Measurements from ENCODE around the gene RNF141. TPM values are rescaled to one million over a fixed set of nuclear protein-coding genes. Genes with fewer than 3 reads are reported as not detected.
A peak's percentile ranks its signal among the peaks of the same experiment; 100 is the strongest.

The RNF141 gene
- total and polyA plus RNA-seq, 12 donors: 6.7 to 43.0 (median 34.2) TPM

DNA sequence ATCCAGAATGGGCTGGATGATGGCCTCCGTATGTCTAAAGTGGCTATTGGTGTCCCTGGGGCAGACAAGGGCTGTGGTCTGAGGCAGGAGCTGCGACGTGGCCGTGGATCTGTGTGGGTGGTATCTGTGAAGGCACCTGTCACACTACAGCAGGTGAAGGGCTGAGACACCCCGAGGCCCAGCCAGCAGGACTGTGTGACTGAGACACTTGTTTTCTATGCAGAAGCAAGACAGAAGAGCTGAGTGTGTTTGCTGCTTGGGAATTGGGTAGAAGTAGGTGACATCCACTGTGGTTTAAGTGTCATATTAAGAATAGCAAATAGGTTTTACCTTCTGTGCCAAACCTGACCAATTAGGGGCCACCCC, 51.0 kb downstream of the RNF141 start:
- Histone ChIP-seq H3K27ac (peak overlapping the region in 3 of 10 donors; percentile 8 to 69 (median 26)), H3K36me3 (peaks cover 0 to 72% (median 0%) of the 10 kb centered on the region in 9 donors), H3K27me3 (no peaks in the 10 kb centered on the region), H3K4me1 (peaks cover 0 to 23% (median 9%) of the 10 kb centered on the region in 9 donors), H3K4me3 (no peak overlapping the region), H3K9me3 (no peaks in the 10 kb centered on the region)
- ATAC-seq (no peak), DNase-seq (no peak)
- TF ChIP-seq, protein P1, sequence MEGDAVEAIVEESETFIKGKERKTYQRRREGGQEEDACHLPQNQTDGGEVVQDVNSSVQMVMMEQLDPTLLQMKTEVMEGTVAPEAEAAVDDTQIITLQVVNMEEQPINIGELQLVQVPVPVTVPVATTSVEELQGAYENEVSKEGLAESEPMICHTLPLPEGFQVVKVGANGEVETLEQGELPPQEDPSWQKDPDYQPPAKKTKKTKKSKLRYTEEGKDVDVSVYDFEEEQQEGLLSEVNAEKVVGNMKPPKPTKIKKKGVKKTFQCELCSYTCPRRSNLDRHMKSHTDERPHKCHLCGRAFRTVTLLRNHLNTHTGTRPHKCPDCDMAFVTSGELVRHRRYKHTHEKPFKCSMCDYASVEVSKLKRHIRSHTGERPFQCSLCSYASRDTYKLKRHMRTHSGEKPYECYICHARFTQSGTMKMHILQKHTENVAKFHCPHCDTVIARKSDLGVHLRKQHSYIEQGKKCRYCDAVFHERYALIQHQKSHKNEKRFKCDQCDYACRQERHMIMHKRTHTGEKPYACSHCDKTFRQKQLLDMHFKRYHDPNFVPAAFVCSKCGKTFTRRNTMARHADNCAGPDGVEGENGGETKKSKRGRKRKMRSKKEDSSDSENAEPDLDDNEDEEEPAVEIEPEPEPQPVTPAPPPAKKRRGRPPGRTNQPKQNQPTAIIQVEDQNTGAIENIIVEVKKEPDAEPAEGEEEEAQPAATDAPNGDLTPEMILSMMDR (IDR thresholded peaks at IDR 0.05): no peak
- 92 to 97% methylated on average over 5 of the region's 5 CpGs for WGBS, 2 donors
- intact Hi-C loops (cut with DNase I): no loop called here

DNA sequence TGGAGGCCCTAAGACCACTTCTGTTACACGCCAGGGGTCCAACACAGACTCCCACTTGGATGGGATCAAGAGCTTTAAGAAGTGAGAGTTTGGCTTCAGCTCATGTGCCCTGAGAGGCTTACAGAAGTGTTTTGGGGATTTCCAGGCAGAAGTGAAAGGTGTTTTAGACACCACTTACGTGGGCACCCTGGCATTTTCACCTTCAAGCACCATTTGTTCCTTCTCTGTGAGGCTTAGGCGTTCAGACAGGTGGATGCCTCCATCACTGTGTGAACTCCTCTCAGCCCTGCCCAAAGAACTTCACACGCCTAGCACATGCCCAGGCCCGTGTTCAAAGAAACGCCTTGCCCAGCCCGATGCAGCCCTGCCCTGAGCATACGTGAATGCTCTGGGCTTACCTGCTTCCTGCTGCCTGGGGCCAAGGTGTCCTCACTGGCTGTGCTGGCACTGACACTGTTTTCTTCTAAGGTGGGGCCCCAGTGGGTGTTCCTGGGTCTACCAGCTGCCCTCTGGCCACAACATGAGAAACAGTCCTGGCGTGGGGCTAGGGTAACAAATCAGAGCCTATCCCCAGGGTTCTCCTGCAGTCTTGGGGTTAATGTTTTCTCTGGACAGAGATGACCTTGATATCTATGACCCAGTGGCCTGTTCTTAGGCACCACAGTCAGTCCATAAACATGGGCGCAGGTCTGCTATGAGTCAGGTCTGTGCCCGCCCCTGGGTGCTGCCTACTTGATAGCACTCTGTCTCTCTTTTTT, 51.9 kb downstream of the RNF141 start:
- DNase-seq (no peak), ATAC-seq (no peak)
- intact Hi-C loops (cut with DNase I): no loop called here
- TF ChIP-seq, protein P1 (IDR thresholded peaks at IDR 0.05): no peak
- Histone ChIP-seq H3K4me1 (peaks cover 0 to 23% (median 9%) of the 10 kb centered on the region in 9 donors), H3K27ac (no peak overlapping the region), H3K27me3 (no peaks in the 10 kb centered on the region), H3K9me3 (no peaks in the 10 kb centered on the region), H3K4me3 (no peak overlapping the region), H3K36me3 (peaks cover 0 to 74% (median 0%) of the 10 kb centered on the region in 9 donors)
- WGBS, 2 donors: 96 to 97% methylated on average over 11 of the region's 11 CpGs

DNA sequence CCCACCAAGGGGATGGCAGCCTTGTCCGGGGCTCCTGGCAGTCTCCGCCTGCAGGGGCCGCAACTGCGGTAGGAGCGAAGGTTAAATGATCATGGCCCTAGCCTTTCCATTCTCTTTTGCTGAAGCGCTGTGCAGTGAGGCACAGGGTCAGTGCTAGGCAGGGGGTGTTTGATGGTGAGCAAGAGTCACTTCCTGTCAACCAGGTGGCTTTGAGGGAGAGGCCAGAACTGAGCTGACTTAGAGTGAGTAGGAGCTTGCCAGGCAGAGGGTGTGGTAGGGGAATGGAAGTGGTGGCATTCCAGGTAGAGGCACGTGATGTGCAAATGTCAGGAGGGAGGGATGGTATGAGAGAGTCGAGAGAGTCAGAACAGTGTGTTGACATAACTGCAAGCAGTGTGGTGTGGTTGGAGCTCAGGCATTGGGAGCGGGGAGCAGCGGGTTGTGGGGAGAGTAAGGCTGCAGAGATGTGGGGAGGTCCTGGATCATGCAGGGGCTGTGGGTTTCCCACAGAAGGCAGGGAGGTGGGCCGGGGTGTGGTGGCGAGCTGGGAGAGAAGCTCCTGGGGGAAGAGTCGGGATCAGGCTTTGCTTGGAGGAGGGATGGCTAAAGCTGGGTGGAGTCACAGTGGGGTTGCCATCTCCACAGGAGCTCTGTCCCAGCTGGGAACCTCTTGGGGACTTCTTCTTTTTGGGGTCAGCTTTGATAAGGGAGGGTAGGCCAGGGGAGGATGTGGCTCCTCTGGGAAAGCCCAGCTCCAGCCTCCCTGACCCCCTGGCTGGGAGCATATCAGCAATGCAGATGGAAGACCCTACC, 52.7 kb downstream of the RNF141 start:
- Histone ChIP-seq H3K27ac (no peak overlapping the region), H3K27me3 (no peaks in the 10 kb centered on the region), H3K4me3 (no peak overlapping the region), H3K4me1 (peaks cover 0 to 23% (median 9%) of the 10 kb centered on the region in 9 donors), H3K36me3 (peaks cover 0 to 72% (median 0%) of the 10 kb centered on the region in 9 donors), H3K9me3 (no peaks in the 10 kb centered on the region)
- no peak for ATAC-seq
- TF ChIP-seq, protein P1 (IDR thresholded peaks at IDR 0.05): no peak
- 85 to 87% methylated on average over 13 of the region's 13 CpGs for WGBS, 2 donors
- DNase-seq: no peak
- intact Hi-C loops (cut with DNase I): no loop called here

DNA sequence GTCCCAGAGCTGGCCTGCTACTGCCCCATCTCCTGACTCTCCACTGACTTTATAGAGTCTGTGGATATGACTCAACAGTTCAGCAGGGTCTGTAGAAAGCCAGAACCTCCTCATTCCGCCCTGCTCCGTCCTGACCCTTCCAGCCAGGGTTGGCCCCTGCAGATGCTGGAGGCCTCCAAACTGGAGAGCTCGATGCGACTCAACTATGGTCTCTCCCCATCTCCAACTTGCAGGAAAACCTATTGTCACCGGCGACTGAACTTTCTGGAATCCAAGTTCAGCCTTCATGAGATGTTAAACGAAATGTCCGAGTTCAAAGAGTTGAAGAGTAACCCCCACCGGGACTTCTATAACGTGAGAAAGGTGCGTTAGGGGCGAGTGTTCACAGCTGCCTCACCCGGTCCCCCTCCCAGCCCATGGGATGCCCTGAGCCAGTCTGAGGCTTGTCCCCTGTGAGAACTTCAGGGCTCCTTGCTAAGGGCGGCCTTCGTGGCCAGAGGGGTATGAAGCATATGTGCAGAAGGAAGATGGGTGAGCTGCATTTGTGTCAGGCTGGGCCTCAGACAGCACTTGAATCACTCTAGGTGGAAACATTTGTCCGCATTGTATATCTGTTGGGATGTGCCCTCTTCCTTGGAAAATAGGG, 53.9 kb downstream of the RNF141 start:
- no peaks in the 10 kb centered on the region for H3K9me3 ChIP-seq
- DNase-seq (no peak), ATAC-seq (no peak)
- WGBS, 2 donors: 96% methylated on average over 16 of the region's 16 CpGs
- no peaks in the 10 kb centered on the region for H3K27me3 ChIP-seq
- H3K36me3 ChIP-seq: peaks cover 0 to 72% (median 0%) of the 10 kb centered on the region in 9 donors
- intact Hi-C loops (cut with DNase I): no loop called here
- TF ChIP-seq, protein P1 (IDR thresholded peaks at IDR 0.05): no peak
- H3K4me3 ChIP-seq: no peak overlapping the region
- H3K4me1 ChIP-seq: peaks cover 0 to 23% (median 9%) of the 10 kb centered on the region in 9 donors
- no peak overlapping the region for H3K27ac ChIP-seq
